HepG2 (cell line): ENCODE data around the gene RAET1L. TPM values are rescaled to one million over a fixed set of nuclear protein-coding genes. Genes with fewer than 3 reads are reported as not detected.

Experiments
- polyA plus RNA-seq, 8 experiments: library from polyadenylated mRNA; depleted of rRNA in 3 of 8; stranded (reverse) in 7 of 8; unstranded in 1 of 8; fragments of >200 nt; fragmentation: Illumina TruSeq in 4 of 8; extraction: Trizol in 4 of 8; gene quantifications; 2 replicates each; pipeline versions ENCODE4 v1.2.1 to v1.2.3, GENCODE V29; 2011 to 2016; ENCODE audit warnings: low read depth in 4 of 8, missing spikeins in 1 of 8, mixed read lengths in 1 of 8; ENCODE audit not compliant: insufficient read depth in 1 of 8
- total RNA-seq, 5 experiments: library from RNA; depleted of rRNA; stranded (reverse); fragments of >200 nt; fragmentation: Illumina TruSeq; extraction: Trizol; gene quantifications; 2 replicates each; pipeline ENCODE4 v1.2.3, GENCODE V29; 2016; ENCODE audit warnings: low read depth in 1 of 5

RAET1L gene
- total and polyA plus RNA-seq, 2 of the 13 experiments (the other 11 are each of a cell fraction or from before 2014, with no cell fraction given), result not detected

Other genes with a start within 250 kb of the RAET1L start
- gene LRP11, start 161.2 kb downstream of the RAET1L start, total RNA-seq (2016; rRNA removed; fragmentation: Illumina TruSeq; extraction: Trizol), result 32.1 and 48.9 TPM in 2 replicates
- 32.4 and 35.8 TPM in 2 replicates for gene LRP11, start 161.2 kb downstream of the RAET1L start, polyA plus RNA-seq (2011; rRNA removed)
- not detected in 2 replicates for gene RAET1E, start 127.4 kb downstream of the RAET1L start, total RNA-seq (2016; rRNA removed; fragmentation: Illumina TruSeq; extraction: Trizol)
- gene RAET1E, start 127.4 kb downstream of the RAET1L start, polyA plus RNA-seq (2011; rRNA removed), result not detected in 2 replicates
- not detected in 2 replicates for gene RAET1G, start 102.4 kb downstream of the RAET1L start, total RNA-seq (2016; rRNA removed; fragmentation: Illumina TruSeq; extraction: Trizol)
- gene RAET1G, start 102.4 kb downstream of the RAET1L start, polyA plus RNA-seq (2011; rRNA removed), result not detected in 2 replicates
- gene ULBP2, start 83.5 kb downstream of the RAET1L start, total RNA-seq (2016; rRNA removed; fragmentation: Illumina TruSeq; extraction: Trizol), result not detected in 2 replicates
- not detected in 2 replicates for gene ULBP2, start 83.5 kb downstream of the RAET1L start, polyA plus RNA-seq (2011; rRNA removed)
- gene ULBP1, start 61.6 kb downstream of the RAET1L start, total RNA-seq (2016; rRNA removed; fragmentation: Illumina TruSeq; extraction: Trizol), result 0.04 TPM in 1 of 2 replicates, not detected in the other
- gene ULBP1, start 61.6 kb downstream of the RAET1L start, polyA plus RNA-seq (2011; rRNA removed), result 0.08 and 0.09 TPM in 2 replicates
- 0.42 and 0.56 TPM in 2 replicates for gene ULBP3, start 43.6 kb upstream of the RAET1L start, total RNA-seq (2016; rRNA removed; fragmentation: Illumina TruSeq; extraction: Trizol)
- 0.22 and 0.48 TPM in 2 replicates for gene ULBP3, start 43.6 kb upstream of the RAET1L start, polyA plus RNA-seq (2011; rRNA removed)
- gene PPP1R14C, start 117.5 kb upstream of the RAET1L start, total RNA-seq (2016; rRNA removed; fragmentation: Illumina TruSeq; extraction: Trizol), result not detected in 2 replicates
- gene PPP1R14C, start 117.5 kb upstream of the RAET1L start, polyA plus RNA-seq (2011; rRNA removed), result not detected in 2 replicates